RPMI7951 (cell line): ENCODE data around the gene ARRDC4. TPM values are rescaled to one million over a fixed set of nuclear protein-coding genes. Genes with fewer than 3 reads are reported as not detected.
A peak's percentile ranks its signal among the peaks of the same experiment; 100 is the strongest.
"Not testable (repeated sequence)": the region's sequence is repeated elsewhere in the genome, so short reads cannot be mapped to it uniquely, and the experiment has no call there.

Experiments used
- DNase-seq: peaks from one replicate; pipeline ENCODE4 v3.0.0-alpha.2; 2012; ENCODE audit warnings: low read depth
- total RNA-seq: library from RNA; depleted of rRNA; stranded (reverse); fragments of >200 nt; shearing (Covaris generic); gene quantifications from 2 replicates; pipeline ENCODE4 v1.2.3, GENCODE V29; 2014

Gene ARRDC4
- total RNA-seq, 1 experiment from 2014 or later, result 4.6 TPM

DNA sequence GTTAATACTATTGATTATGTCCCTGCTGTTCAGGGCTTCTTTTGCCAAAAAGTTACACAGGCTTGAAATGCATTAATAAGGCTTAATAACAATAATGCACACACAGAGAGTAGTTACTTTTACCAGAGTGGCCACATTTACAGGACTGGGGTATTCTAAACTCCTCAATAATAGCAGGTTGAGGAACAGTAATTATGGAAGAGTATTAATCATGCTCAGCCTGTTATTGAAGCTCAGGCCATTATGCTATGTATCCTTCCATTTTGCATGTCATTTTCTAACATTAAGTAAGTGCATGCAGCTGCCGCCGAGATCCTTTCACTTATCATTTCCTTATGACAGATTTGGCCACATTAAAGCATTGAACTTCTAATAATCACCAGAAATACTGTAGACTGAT is 5.7 kb downstream of the ARRDC4 start:
- DNase-seq, result no peak

DNA sequence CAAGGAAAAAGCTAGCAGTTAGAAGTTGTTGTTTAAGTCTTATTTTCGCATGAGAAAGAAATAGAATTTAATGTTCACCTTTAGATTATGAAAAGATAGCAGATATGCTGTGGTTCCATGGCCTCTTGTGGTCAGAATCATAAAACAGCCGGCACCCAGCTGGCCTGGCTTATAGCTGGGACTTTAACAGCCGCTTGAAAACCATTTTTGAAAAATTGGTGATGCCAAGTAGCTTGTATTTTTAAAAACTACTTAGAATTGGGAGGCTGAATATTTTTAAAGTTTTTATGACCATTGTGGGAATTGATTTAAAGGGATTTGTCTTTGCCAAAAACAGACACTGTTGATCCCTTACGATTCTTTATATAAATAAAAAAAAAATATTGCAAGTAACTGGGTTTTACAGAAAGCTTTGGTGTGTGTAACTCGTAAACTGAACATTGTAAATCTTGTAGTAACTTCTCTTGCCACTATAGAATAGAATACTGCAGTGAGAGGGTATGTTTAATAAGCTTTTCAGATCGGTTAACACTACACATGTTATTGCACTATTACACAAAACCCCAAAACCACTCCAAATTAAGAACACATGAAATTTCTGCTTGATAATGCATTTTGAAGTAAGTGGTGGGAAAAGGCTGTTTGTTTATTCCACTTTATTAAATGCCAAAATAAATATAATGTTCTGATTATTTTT is 6.6 kb downstream of the ARRDC4 start:
- DNase-seq, result no peak

- DNase-seq, result no peak
These were observed 7.4 kb downstream of the ARRDC4 start for GRCh38 chr15:97967881-97968280.

GRCh38 chr15:97968380-97968779 is 7.9 kb downstream of the ARRDC4 start:
- peak; percentile 18 for DNase-seq

DNA sequence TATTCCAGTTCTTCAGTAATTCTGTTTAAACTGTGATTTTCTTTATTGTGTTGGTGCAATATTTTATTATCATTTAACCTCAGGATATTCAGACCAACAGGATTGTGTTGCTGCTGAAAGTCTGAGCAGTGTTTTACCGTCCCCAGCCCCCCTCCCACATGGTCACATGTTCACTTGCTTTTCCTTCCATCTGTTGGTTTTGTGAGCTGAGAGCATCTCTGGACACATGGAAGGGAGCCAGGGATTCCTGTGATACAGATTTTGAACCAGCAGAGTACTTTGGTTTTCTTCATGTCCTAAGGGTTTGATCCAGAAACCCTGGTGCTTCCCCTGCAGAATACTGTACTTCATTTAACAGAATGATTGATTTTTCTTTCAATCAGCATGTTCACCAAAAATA is 11.9 kb downstream of the ARRDC4 start:
- no peak for DNase-seq

DNA sequence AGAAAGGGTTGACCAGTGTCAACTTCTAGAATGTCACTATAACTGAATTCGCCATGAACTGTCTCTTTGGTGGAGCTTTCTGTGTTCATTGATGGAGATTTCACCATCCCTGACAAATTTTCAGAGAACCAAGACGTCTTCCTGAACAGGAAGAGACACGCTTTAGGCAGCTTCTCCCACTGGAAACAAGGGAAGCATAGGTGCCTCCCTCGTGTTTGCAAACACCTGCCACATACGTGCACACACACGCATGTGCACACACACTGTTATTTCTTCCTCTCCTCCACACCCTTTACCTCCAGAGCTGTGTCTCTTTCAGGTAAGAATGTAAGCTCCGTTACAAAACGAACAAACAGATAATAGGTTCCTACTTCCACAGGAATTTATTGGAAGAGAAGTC is 15.6 kb downstream of the ARRDC4 start:
- DNase-seq, result no peak

DNA sequence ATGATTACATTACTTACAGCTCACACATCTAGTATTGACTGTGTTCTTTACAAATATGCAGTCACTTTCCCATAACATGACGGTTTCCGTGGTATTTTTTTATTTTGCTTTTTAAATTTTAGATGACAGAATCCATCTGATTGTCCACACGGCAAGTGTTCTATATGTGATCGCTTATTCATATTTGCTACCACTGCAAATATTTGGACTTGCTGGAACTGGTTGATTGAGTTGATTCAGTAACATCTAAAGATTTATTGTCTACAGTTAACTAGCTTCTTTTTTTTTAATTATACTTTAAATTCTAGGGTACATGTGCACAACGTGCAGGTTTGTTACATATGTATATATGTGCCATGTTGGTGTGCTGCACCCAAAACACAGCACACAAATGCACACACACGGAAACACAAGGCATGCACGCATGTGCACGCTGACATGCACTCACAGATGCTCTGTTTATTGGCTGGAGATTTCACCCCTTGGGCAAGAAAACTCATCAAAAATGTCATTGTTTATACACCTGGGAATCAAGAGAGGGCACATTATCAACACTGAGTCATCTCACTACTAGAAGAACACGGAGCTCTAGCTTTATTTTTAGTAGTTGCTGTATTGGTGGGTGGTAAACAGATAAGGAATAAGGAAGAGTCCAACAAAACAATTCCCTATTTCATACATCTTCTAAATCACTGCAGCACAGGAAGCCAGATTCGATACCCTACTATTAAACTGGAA is 16.4 kb downstream of the ARRDC4 start:
- no peak for DNase-seq

DNA sequence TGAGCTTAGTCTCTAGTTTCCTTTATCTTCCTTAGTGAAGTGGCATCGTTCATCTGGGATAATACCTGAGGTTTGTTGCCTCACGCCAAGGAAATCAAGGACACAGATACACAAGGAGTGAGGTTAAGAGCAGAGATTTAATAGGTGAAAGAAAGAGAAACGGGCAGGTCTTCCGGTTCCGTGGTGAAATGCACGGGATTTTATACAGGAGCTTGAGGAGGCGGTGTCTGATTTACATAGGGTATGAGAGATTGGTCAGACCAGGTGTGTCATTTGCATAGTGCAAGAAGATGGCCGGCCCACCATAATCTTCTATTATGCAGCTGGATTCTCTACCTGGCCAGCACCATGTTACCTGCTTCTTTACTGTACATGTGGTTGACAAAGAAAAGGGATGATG is 17.2 kb downstream of the ARRDC4 start:
- DNase-seq, result no peak

GRCh38 chr15:97978401-97979139 is 18.1 kb downstream of the ARRDC4 start:
- peak; percentile 61 for DNase-seq

DNA sequence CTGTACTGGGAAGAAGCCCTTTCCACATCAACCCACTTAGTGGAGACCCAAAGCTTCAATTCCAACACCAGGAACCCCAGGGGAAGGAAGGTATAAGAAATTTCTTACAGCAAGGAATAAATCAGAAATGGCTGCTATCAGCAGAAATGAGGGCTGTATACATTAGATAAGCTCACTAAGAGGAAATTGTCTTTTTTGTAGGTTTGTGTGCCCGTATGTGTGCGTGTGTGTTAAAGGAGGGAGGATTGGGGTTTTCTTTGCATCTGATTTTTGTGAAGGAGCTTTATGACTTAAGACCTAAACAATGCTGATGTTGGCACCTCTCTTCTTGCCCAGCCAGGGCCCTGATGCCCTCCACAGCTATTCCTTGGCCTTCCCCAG is 18.6 kb downstream of the ARRDC4 start:
- DNase-seq, result no peak

DNA sequence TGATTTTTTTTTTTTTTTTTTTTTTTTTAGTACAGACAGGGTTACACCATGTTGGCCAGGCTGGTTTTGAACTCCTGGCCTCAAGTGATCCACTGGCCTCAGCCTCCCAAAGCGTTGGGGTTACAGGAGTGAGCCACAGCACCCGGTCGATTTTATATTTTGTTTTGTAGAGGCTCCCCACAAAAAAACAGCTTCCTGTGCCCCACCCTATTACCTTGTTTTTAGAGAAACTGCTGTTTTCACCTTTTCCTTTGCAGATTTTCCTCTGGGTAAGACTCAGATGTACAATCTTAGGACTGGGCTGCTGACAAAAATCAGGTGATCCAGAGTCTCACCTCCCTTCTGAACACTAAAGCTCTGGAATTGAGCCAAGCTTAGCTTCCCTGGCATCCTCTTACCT is 20.6 kb downstream of the ARRDC4 start:
- DNase-seq, result no peak

DNA sequence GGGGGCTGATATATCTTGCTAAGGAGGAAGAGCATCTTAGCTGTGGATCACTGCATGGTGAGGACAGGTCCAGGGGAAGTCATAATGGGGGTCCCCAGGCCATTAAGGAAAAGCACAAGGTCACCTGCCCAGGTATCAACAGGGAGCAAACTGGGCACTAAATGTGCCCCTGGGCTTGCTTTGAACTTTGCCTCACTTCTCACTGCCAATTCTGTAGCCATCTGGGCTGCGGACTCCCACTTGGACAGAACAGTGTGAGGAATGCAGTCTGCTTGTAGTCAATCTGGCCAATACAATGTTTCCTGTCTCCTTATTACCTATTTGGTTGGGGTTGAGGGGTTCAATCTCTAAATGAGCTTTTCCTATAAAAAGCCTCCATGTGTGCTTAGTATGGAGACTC is 21.3 kb downstream of the ARRDC4 start:
- DNase-seq, result no peak

- peak; percentile 49 for DNase-seq
These were observed 23.7 kb downstream of the ARRDC4 start for GRCh38 chr15:97984157-97984556.

GRCh38 chr15:97985979-97986378 is 25.5 kb downstream of the ARRDC4 start:
- DNase-seq, result not testable (repeated sequence)

GRCh38 chr15:97986781-97987180 is 26.3 kb downstream of the ARRDC4 start:
- DNase-seq, result no peak

GRCh38 chr15:97989299-97989698 is 28.8 kb downstream of the ARRDC4 start:
- no peak for DNase-seq

GRCh38 chr15:97991972-97992541 is 31.6 kb downstream of the ARRDC4 start:
- DNase-seq, result no peak

GRCh38 chr15:97992823-97993222 is 32.3 kb downstream of the ARRDC4 start:
- DNase-seq, result no peak

GRCh38 chr15:97993310-97993738 is 32.8 kb downstream of the ARRDC4 start:
- peak; percentile 84 for DNase-seq

DNA sequence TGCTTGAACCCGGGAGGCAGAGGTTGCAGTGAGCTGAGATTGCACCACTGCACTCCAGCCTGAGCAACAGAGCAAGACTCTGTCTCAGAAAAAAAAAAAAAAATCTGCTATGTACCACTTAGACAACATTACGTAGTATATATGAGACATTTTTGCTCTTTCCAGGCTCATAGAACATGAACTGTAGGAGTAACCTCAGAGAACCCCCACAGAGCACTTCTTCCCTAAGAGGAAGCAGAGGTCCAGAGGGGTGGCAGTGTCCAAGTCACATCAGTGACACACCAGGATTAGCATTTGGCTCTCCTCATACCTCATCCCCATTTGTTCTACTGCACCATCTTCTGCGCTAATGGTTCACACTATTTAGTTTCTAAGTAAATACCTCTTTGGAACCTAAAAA is 33.7 kb downstream of the ARRDC4 start:
- DNase-seq, result no peak

DNA sequence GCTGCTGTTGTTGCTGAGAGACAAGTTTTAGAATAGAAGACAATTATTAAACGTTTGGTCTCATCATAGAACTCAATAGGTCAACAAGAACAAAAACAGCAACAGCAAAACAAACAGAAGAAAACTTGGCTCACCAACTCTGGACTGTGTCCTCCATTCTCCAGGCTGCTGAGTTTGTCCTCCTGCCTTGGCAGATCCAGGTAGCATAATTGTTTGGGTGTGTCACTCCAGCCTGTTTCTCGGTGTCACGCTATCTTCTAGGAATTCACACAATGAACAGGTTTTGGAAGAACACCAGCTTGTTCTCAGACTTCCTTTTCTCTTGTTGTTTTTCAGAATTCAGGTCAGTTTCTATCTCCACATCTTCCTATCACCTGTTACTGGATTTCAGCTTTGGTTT is 34.7 kb downstream of the ARRDC4 start:
- DNase-seq, result no peak

GRCh38 chr15:97995881-97996603 is 35.5 kb downstream of the ARRDC4 start:
- peak; percentile 26 for DNase-seq
